ENCODE data around the gene GRIFIN. TPM values are rescaled to one million over a fixed set of nuclear protein-coding genes. Genes with fewer than 3 reads are reported as not detected.

The GRIFIN gene
- total RNA-seq, 6 donors from 2014 or later, result not detected

- H3K9me3 ChIP-seq, result no peaks in the 10 kb centered on the region
- H3K4me3 ChIP-seq, result no peak overlapping the region
- no peaks in the 10 kb centered on the region for H3K36me3 ChIP-seq
- no peak overlapping the region for H3K27ac ChIP-seq
- H3K27me3 ChIP-seq, result no peaks in the 10 kb centered on the region
- ATAC-seq (ENCODE audit: low FRiP score in 2 of 2) (no peak), DNase-seq (peak in 1 of 2 donors; percentile 57)
- WGBS, 2 donors, result 92% methylated on average over 6 to 13 of the region's 13 CpGs
- peaks cover under 1 to 6% (median 2%) of the 10 kb centered on the region in 4 donors for H3K4me1 ChIP-seq
- TF ChIP-seq EP300 (IDR thresholded peaks at IDR 0.05) (no peak), POLR2AphosphoS5 (IDR thresholded peaks at IDR 0.05) (no peak), CTCF (IDR thresholded peaks at IDR 0.05) (no peak), POLR2A (IDR thresholded peaks at IDR 0.05) (no peak)
Measured at GRCh38 chr7:2502647-2502966, 26.4 kb upstream of the GRIFIN start.

- Histone ChIP-seq H3K4me1 (peaks cover 0 to 6% (median 0%) of the 10 kb centered on the region in 4 donors), H3K27ac (no peak overlapping the region), H3K36me3 (no peaks in the 10 kb centered on the region), H3K9me3 (no peaks in the 10 kb centered on the region), H3K27me3 (no peaks in the 10 kb centered on the region), H3K4me3 (no peak overlapping the region)
- DNase-seq (peak in 1 of 2 donors; percentile 50), ATAC-seq (ENCODE audit: low FRiP score in 2 of 2) (no peak)
- no peak for TF ChIP-seq POLR2A (IDR thresholded peaks at IDR 0.05)
- no peak for TF ChIP-seq POLR2AphosphoS5 (IDR thresholded peaks at IDR 0.05)
- no peak for TF ChIP-seq CTCF (IDR thresholded peaks at IDR 0.05)
- no peak for TF ChIP-seq EP300 (IDR thresholded peaks at IDR 0.05)
- 85 to 87% methylated on average over 2 to 8 of the region's 9 CpGs for WGBS, 2 donors
Measured at GRCh38 chr7:2501947-2502646, 25.9 kb upstream of the GRIFIN start.

- DNase-seq, result no peak
Measured at GRCh38 chr7:2500701-2501100, 24.5 kb upstream of the GRIFIN start.

GRCh38 chr7:2499719-2500430 is 23.7 kb upstream of the GRIFIN start:
- WGBS, 2 donors, result 90 to 93% methylated on average over 16 to 17 of the region's 27 CpGs
- TF ChIP-seq POLR2AphosphoS5 (IDR thresholded peaks at IDR 0.05) (no peak), POLR2A (IDR thresholded peaks at IDR 0.05) (no peak), EP300 (IDR thresholded peaks at IDR 0.05) (no peak), CTCF (IDR thresholded peaks at IDR 0.05) (no peak)
- H3K36me3 ChIP-seq, result no peaks in the 10 kb centered on the region
- ATAC-seq (ENCODE audit: low FRiP score in 2 of 2) (no peak), DNase-seq (peak in 1 of 2 donors; percentile 74)
- H3K9me3 ChIP-seq, result no peaks in the 10 kb centered on the region
- H3K4me1 ChIP-seq, result peaks cover 0 to 7% (median under 1%) of the 10 kb centered on the region in 4 donors
- H3K27me3 ChIP-seq, result no peaks in the 10 kb centered on the region
- H3K27ac ChIP-seq, result no peak overlapping the region
- no peak overlapping the region for H3K4me3 ChIP-seq

More at GRCh38 chr7:2500701-2501100, 24.5 kb upstream of the GRIFIN start:
- ATAC-seq (ENCODE audit: low FRiP score in 2 of 2), result no peak
- Histone ChIP-seq H3K27ac (no peak overlapping the region), H3K36me3 (no peaks in the 10 kb centered on the region), H3K9me3 (no peaks in the 10 kb centered on the region), H3K27me3 (no peaks in the 10 kb centered on the region), H3K4me1 (peaks cover 0 to 6% (median 0%) of the 10 kb centered on the region in 4 donors), H3K4me3 (no peak overlapping the region)
- WGBS, 2 donors, result 89 to 94% methylated on average over 6 to 12 of the region's 12 CpGs
- TF ChIP-seq POLR2AphosphoS5 (IDR thresholded peaks at IDR 0.05) (no peak), CTCF (IDR thresholded peaks at IDR 0.05) (no peak), POLR2A (IDR thresholded peaks at IDR 0.05) (no peak), EP300 (IDR thresholded peaks at IDR 0.05) (no peak)
